D341Med (cell line): ENCODE results near the gene TADA2A.

Experiments
- DNase-seq: peaks from one replicate; pipeline ENCODE4 v3.0.0; 2012; ENCODE audit warnings: low spot score

Gene TADA2A

DNA sequence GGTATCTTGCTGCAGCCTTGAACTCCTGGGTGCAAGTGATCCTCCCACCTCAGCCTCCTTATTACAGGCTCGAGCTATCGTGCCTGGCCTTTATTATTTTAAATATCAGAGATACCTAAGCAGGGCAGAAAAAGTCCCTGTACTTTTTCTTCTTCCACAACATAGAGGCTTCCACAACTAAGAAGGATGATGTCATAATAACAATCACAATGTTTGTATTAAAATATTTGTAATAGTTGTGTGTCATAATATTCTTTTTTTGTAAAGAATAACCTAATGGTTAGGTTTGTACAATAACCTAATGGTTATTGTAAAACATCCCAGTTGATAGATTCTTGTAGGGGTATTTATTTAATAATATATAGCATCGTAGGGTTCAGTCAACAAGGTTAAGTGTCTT, 56.4 kb downstream of the TADA2A start:
- DNase-seq: no peak

DNA sequence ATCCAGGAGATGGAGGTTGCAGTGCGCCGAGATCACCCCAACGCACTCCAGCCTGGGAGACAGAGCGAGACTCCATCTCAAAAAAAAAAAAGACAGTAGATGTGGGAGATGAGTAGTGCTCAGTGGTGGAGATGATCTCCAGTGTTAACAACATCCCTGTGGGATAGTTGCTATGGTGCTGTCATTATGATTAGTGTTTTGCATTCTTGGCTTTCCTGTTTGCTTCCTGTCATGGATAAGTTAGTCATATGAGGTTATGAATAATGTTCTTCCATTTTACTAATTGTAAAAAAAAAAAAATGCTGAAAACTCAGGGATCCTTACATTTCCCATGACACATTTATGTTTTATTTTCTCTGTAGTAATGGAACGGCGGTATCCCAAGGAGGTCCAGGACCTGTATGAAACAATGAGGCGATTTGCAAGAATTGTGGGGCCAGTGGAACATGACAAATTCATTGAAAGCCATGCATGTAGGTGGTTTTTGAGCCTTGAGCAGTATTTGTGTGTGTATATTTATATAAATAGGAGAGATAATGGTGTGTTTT, 58.5 kb downstream of the TADA2A start:
- DNase-seq: no peak

DNA sequence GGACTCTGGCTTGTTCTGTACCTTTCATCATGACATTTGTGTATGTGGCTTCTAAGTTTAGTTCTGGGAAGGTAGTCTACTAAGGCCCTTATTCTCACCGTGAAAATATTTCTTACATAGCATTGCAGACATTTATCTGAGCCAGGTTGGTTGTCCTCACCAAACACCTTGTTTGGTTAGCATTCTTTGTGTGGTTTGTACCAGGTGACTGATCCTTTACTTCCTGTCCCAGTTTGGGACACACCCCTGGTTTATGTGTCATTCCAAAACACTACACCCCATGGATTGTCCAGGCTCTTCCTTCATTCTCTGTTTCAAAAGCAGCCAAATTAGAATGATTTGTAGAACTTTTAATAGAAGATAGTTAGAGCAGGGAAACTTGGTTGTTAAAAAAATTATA, 59.8 kb downstream of the TADA2A start:
- no peak for DNase-seq

DNA sequence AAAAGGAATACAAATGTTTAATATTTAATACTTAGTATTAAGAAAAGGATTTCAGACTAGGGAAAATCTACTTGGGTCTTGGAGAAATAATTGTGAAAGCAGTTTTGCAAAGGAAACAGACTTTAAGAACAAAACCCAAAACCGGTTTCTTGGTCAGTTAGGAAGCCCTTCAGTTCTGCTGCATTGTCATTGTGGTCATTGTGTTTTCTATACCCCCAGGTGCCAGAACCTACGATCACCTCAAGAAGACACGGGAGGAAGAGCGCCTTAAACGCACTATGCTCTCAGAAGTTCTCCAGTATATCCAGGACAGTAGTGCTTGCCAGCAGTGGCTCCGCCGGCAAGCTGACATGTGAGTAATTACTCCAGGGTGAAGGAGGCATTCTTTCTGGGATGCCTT, 63.5 kb downstream of the TADA2A start:
- DNase-seq: no peak

DNA sequence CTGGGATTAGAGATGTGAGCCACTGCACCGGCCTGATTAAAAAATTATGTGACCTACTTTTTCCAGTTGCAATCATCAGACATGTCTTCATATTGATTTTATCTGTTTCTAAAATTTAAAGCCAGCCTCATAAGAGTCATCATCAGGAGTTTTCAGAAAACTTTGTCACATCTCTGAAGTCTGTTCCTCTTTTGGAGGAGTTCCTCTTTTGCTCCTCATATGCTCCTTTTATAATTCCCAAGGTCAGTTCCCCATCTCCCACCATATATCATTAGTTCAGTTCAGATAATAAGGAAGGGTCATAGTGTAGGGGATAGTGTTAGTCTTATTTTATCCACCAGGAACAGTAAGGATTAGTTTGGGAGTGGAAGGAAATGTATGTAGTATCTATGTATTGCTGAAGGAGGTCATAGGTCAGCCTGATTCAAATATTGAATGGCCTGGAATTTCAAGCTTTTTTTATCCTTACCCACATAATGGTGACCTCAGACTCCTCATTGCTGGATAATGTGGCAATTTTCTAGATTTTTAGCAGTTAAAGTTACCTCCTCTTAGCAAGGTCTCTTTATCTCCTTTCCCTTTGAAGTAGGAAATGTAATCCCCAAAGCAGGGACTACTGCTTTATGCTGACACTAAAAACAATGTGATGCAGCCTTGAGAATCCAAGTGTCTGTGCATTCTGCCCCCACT, 69.2 kb downstream of the TADA2A start:
- DNase-seq: no peak

DNA sequence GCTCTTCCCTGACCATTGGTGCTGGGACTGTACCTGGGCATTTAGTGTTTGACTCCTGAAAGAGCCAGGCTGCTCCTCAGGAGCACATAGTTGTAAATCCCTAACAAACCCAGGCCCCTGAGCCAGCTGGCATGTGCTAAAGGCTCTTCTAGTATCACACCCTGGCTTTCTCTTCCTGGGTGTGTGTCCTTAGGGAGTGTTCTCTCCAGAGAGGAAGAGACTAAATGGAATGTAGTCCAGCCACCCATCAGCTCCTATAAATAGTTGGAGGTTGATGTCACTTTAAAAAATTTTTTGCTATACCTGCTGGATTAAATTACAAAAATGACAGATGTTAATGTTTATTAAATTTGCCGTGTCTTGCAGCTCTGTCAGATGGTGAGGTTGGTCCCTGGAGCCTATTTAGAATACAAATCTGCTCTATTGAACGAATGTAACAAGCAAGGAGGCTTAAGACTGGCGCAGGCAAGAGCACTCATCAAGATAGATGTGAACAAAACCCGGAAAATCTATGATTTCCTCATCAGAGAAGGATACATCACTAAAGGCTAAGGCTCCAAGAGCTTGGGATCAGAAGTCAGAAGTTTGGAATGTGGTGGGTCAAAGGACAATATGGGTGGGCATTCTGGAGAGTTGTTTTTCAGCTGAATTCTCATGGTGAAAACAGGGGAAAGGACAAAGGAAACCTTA, 69.9 kb downstream of the TADA2A start:
- DNase-seq: peak; percentile 88

DNA sequence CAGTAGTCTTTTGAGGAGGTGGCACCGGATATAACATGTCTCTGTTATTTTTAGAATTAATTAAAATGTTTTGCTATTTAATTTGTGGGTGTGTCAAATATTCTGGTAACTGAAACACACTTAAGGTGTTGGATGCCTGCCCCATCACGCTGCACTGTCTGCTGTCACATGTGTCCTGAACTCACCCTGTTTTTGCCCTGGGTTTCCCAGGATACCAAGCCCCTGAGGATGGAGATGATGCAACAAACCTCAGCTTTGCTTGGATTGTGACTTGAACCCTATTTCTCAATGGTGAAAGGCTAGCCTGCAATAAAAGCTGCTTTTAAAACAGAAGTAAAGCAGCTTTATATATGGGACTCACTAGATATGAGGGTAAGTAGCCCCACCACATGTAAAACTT, 71.5 kb downstream of the TADA2A start:
- no peak for DNase-seq

DNA sequence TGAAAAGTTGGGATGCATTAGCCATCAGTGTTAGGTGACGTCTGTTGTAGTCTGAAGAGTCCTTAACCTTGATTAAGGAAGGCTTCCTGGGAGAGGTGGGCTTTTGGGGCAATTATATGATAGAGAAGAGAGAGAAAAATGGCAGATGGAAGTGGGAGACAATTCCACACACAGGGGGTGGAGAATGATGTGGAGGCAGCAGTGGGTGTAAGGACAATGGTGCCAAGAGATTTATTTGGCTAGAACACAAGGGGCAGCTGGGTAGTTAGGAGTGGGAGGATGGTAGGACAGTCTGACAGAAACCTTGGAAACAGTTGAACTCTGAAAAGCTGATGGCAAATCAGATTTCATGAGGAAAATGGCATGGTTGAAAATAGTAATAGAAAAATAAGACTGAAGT, 72.3 kb downstream of the TADA2A start:
- no peak for DNase-seq

DNA sequence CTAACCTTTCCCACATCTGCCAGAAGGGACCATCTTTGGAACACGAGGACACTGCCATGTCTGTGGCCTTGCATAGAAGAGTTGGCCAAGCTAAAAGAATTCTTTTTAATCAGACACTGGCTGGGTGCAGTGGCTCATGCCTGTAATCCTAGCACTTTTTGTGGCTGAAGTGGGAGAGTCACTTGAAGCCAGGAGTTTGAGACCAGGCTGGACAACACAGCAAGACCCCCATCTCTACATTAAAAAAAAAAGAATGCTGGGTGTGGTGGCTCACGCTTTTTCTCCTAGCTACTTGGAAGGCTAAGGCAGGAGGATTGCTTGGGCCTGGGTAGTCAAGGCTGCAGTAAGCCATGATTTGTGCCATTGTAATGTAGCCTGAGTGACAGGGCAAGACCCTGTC, 73.7 kb downstream of the TADA2A start:
- no peak for DNase-seq

DNA sequence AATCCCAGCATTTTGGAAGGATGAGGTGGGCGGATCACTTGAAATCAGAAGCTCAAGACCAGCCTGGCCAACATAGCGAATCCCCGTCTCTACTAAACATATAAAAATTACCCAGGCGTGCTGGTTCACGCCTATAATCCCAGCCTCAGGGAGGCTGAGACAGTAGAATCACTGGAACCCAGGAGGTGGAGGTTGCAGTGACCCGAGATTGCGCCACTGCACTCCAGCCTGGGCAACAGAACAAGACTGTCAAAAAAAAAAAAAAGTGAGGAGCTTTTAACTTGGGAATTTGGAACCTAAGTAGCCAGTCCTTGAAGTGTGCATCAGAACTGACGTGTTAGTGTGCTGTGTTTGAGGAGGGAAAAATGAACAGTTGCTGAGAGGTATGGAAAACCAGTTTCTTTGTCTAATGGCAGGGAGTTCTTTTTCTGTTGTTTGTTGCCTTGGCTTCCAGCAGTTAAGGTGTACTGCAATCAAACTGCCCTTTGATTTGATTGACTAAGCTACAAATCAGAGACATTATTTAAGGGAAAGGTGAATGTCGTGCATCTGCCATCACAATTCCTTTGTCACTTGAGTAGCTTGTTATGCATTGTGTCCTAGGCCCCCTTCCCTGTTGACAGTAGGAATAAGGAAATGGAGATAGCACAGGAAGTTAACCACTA, 74.4 kb downstream of the TADA2A start:
- no peak for DNase-seq

DNA sequence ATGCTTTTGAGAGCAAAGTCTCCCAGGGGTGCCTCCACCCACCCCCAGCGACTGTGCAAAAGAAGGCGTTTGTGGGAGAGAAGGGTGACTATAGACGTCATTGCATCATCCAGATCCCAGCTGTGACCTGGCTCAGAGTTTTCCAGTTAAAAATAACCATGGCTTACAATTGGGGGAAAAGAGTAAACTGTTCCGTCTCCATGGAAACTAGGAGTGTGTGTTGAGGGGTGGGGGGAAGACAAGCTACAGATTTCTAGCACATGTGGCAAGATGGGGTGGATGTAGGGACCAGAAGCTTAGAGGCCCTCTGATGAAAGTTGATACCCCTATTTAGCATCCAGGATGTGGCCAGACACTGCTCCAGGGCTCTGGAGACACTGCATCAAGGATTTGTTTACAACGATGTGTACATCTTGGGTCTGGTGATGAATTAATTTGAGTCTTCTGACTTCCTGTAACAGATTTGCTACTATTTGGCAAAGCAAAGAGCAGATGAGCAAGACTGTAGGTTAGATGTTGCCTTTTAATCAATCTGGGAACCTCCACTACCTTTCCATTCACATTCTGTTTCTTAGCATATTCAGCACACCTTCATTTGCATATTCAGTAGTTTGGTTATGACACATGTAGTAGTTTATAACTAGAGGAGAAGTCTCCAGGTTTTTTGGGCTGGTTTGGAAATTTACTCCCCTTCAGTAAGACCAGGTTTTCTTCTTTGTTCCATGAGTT, 76.8 kb downstream of the TADA2A start:
- peak; percentile 41 for DNase-seq

DNA sequence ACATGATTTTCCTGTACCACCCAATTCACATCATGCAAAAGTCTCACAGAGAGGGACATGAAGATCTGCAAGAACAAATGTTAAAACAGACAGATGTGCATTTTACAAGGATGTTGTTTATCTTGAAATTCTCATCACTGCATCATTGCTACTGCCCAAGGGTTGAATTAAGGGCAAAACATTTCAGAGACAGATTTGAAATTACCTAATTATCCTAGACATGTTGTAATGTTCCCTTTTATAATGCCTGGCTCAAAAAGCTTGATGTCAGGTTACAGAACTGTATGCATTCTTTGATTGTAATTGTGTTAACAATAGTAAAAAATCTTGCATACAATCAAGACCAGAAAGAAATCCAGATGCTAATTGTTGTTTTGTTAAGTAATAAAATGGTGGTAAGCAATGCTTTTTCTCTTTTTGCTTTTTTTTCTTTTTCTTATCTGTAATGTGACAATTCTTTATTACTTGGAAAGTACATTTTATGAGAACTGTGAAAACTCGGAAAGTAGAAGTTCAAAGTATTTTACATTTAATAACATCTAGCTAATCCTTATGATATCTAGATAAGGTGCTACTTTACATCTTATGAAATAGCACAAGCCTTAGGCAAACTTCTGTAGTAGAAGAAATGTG, 79.4 kb downstream of the TADA2A start:
- DNase-seq: no peak

DNA sequence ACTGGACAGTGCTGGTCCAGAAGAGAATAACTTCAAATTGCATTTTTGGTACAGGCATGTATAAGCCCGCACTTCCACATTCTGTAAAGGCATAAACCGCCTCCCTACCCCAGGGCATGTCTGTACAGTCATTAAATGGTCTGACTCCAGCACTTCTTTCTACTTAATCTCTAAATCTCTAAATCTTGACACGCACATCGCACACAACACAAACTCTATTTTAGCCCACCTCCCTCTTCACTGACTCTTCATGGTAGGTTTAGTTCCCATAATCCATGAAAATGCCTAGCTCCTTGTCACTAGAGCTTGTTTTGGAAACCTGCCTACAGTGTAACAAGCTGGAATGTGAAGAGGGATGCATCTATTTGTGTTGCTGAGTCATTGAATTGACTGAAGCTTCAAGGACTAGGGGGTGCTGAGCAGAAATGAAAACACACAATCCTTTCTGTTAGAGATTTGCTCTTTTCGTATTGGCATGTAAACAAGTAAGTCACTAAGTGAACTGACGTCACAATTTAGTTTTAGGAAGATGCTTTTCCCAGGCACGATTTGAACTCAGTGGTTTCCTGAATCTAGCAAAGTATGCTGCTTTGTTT, 81.4 kb downstream of the TADA2A start:
- peak; percentile 52 for DNase-seq

DNA sequence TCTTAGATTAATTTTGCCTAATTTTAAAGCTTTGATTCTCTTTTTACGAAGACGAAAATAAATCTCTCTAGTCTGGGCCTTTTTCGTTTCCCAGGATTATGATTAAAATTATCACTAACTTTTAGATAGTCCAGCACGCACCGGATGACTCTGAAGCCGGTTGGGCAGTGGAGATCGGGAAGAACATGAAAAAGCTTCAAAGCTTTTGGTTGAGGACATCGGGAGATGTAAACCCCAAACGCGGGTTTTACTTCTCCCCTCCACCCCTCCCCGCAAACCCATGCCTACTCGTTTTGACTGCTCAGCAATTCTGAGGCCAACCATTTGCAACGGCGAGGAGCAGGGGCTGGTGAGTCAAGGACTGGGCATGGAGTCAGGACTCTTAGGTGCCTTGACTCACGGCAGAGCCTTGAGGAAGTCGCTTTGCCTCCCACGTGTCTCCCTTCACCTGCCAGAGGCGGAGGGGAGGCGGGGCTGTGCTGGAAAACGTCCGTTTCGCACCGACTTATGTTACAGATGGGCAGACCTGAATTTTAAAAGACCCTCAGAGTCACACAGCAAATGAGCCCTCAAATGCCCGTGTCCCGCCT, 82.0 kb downstream of the TADA2A start:
- DNase-seq: peak; percentile 56

DNA sequence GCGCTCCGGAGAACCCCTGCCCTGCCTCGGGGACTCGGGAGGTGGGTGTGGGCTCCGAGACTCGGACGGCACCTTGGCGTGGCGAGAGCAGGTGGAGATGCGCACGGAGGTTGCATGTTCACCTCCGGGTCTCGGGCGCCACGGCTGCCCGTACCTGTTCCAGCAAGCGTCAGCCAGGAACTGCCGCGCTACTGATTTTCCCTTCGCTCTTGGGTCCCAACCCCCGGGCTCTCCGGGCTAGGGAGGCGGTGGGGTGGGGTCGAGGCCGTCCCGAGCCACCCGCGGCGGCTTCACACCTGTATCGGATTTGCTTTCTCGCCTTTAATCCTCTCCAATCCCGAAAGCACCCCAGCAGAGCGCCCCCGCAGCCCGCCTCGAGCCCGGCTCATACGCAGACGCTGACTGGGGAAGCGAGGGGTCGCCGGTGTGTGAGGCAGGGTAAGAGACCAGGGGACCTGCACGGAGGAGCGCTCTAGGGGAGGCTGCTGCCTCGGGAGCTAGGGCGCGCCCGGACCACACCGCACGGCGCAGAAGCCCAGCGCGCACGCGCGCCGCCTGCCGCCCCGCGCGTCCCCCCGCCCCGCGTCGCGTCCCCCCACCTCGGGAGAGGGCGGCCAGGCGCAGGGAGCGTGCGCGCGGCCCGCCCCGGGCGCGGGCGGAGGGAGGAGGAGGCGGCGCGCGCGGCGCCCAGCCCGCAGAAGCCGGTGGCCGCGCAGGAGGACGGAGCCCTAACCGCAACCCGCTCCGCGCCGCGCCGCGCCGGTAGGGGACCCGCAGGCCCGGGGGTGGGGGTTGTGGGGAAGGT, 82.7 kb downstream of the TADA2A start, which contains the start of gene DUSP14:
DUSP14 (plus strand) TSS at position 695 of the 805 bp plus-strand sequence. CDS start 22,382 bp downstream, outside the sequence.
- DNase-seq: peak; percentile 100

DNA sequence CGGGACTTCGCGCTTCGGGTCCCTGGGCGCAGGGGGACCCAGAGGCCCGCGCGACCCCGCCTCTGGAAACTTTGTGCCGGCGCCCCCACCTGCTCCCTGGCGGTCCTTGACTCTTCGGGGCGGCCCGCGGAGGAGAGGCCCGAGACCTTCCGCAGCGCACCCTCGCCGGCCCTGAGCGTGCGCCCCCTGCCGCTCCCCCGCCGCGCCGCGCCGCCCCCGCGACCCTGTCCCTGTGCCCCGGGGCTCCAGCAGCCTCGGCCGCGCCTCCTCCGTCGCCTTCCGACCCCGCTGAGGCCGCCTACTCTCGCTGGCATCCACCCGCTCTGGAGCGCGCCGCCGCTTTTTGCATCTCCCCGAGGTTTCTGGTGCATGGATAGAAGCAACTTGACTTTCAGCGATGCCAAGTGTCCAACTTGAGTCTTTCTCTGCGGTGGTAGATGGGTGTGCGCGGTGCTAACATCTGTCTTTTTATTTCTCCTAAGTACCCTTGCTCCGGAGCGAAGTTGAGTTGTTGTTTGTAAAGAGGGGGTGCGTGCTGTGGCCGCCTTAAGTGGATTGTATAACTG, 83.4 kb downstream of the TADA2A start:
- peak; percentile 90 for DNase-seq

DNA sequence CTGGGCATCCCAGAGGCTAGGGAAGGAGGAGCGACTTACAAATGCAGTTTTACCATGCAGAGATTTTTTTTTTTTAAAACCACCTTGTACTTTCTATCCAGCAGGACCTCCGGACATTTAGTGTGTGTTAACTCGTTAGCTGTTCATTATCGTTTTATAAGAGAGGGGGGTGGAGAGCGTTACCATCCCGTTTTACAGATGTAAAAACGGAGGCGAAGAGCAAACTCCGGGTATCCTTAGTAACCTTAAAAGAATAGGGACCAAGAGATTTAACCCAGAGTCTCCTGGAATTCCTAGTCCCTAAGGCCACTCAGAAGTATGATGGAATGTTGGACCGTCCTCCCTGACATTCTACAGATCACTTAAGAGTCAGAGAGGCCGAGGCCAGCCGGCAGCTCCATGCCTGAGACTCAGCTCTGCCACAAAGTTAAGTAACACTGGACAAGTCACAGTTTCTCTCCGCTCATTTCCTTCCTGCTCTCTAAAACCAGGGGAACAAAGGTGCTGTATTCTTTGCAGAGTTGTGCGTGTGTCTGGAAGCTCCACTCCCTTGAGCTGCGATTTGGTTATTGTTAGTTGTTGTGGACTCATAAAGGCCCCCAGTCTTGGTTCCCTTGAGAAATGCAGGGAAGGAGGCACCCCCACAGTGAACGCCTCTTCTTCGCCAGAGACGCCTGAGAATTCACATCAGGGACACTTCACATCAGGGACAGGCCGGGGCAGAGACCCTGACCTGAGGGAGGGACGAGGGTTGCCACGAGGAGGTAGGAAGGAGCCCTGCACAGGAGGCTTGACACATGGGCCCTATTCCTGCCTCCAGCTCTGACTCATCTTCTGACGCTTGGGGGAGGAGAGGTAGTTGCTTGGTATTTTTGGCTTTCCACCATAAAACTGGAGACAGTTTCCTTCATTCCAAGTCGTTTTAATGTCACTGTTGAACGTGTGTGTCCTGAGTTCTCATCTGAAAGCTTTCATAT, 84.2 kb downstream of the TADA2A start:
- peak; percentile 66 for DNase-seq

DNA sequence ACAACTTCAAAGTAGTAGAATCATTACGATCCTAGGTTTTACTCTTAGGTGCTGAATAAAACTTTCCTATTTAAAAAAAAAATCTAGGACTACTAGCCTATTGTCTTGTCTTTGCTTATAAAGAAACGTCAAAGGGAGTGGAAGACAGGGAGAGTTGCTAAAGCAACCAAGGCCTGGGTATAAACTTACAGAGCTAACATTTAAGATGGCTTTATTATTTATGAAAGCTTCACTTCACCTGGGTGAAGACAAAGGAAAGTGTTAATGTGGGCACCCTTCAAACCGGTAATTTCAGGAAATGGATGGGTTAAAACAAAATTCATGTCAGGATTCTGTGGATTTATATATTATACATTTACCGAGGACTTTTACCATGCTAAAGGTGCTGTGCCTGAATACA, 85.5 kb downstream of the TADA2A start:
- no peak for DNase-seq
